Activated gamma-delta T cell (primary cell): Measurements from ENCODE around the gene IFNA8.
"Not testable (repeated sequence)": the region's sequence is repeated elsewhere in the genome, so short reads cannot be mapped to it uniquely, and the experiment has no call there.

ENCODE experiments used
- DNase-seq: peaks from one replicate; lab custom pipeline; 2025; lab: John Stamatoyannopoulos, UW

Gene IFNA8

GRCh38 chr9:21428235-21428634, 19.3 kb downstream of the IFNA8 start:
- DNase-seq, result no peak

GRCh38 chr9:21429191-21429590, 20.3 kb downstream of the IFNA8 start:
- no peak for DNase-seq

- no peak for DNase-seq
Observed at GRCh38 chr9:21432672-21433425, 23.9 kb downstream of the IFNA8 start.

GRCh38 chr9:21434202-21435014, 25.5 kb downstream of the IFNA8 start:
- no peak for DNase-seq

- DNase-seq, result not testable (repeated sequence)
Observed at GRCh38 chr9:21435015-21435383, 26.1 kb downstream of the IFNA8 start.

- no peak for DNase-seq
Observed at GRCh38 chr9:21440139-21440538, 31.2 kb downstream of the IFNA8 start, which contains the start of gene IFNA1. TSS of gene IFNA1 (plus strand) at chr9:21440439. CDS start at chr9:21440508, 69 bp downstream.

GRCh38 chr9:21443849-21444625, 35.1 kb downstream of the IFNA8 start:
- no peak for DNase-seq

- DNase-seq, result not testable (repeated sequence)
Observed at GRCh38 chr9:21449312-21449711, 40.4 kb downstream of the IFNA8 start.

- DNase-seq, result no peak
Observed at GRCh38 chr9:21450733-21451394, 41.9 kb downstream of the IFNA8 start.

- no peak for DNase-seq
Observed at GRCh38 chr9:21452681-21453080, 43.8 kb downstream of the IFNA8 start.

- no peak for DNase-seq
Observed at GRCh38 chr9:21454149-21454548, 45.2 kb downstream of the IFNA8 start.

- no peak for DNase-seq
Observed at GRCh38 chr9:21455320-21455719, 46.4 kb downstream of the IFNA8 start.
